Lower leg skin (tissue), 3 donors: Measurements from ENCODE around the gene DDC.

Experiments
- POLR2A ChIP-seq, 2 donors: fragments of 450-650 bp; IDR thresholded peaks; one replicate each; pipeline ENCODE4 v1.6.1; 2016 to 2017; ENCODE audit warnings: antibody characterized with exemption in 2 of 2, mild to moderate bottlenecking in 1 of 2, moderate library complexity in 1 of 2
- TF ChIP-seq, protein P1 (sequence below), 3 donors: fragments of 450-650 bp; IDR thresholded peaks; one replicate each; pipeline ENCODE4 v1.5.1; 2016; ENCODE audit warnings: antibody characterized with exemption in 3 of 3, mild to moderate bottlenecking in 3 of 3, moderate library complexity in 2 of 3

DNA sequence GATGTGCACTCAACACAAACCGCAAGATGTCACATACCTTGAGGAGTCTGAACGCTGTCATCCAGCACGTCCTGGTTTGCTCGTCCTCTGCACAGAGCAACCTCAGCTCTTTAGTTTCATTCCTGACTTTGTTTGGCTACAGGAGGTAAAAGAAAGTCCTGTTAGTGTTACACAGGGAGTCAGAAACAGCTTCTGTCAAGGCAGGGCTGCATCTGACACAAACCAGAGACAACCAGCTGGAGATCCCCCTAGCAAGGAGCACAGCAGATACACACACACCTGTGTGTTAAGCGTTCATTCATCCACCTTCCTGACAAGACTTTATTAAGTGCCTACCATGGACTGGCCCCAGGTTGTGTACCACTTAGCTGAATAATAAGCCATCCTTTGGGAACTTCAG lies 47.5 kb upstream of the DDC start:
- TF ChIP-seq, protein P1, sequence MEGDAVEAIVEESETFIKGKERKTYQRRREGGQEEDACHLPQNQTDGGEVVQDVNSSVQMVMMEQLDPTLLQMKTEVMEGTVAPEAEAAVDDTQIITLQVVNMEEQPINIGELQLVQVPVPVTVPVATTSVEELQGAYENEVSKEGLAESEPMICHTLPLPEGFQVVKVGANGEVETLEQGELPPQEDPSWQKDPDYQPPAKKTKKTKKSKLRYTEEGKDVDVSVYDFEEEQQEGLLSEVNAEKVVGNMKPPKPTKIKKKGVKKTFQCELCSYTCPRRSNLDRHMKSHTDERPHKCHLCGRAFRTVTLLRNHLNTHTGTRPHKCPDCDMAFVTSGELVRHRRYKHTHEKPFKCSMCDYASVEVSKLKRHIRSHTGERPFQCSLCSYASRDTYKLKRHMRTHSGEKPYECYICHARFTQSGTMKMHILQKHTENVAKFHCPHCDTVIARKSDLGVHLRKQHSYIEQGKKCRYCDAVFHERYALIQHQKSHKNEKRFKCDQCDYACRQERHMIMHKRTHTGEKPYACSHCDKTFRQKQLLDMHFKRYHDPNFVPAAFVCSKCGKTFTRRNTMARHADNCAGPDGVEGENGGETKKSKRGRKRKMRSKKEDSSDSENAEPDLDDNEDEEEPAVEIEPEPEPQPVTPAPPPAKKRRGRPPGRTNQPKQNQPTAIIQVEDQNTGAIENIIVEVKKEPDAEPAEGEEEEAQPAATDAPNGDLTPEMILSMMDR (IDR thresholded peaks at IDR 0.05) = no peak
- TF ChIP-seq POLR2A (IDR thresholded peaks at IDR 0.05) = no peak
